GM12873 (cell line): Measurements from ENCODE around the gene BMP10.

Source experiments
- CTCF ChIP-seq: IDR thresholded peaks from 2 replicates; pipeline ENCODE4 v1.5.1; 2012; ENCODE audit warnings: low read depth, mild to moderate bottlenecking, moderate library complexity, low read length, control low read depth; ENCODE audit not compliant: insufficient read depth; ENCODE audit errors: missing control alignments

The BMP10 gene

GRCh38 chr2:68850524-68850923 is 20.7 kb downstream of the BMP10 start:
- no peak for TF ChIP-seq CTCF

- TF ChIP-seq CTCF = no peak
Observed at GRCh38 chr2:68849579-68850030, 21.6 kb downstream of the BMP10 start.

- no peak for TF ChIP-seq CTCF
Observed at GRCh38 chr2:68847751-68848150, 23.4 kb downstream of the BMP10 start.

GRCh38 chr2:68846091-68846490 is 25.1 kb downstream of the BMP10 start:
- TF ChIP-seq CTCF = no peak

GRCh38 chr2:68845043-68845442 is 26.2 kb downstream of the BMP10 start:
- TF ChIP-seq CTCF = no peak

GRCh38 chr2:68839260-68839833 is 31.9 kb downstream of the BMP10 start:
- TF ChIP-seq CTCF = peak; percentile 63

GRCh38 chr2:68838641-68839040 is 32.6 kb downstream of the BMP10 start:
- no peak for TF ChIP-seq CTCF
